Stomach (tissue), 4 donors: ENCODE data around the gene STMN1.

Experiments
- EP300 ChIP-seq: sonication (generic); formaldehyde crosslinking; IDR thresholded peaks from one replicate; pipeline ENCODE4 v1.6.1; 2017; ENCODE audit warnings: antibody characterized with exemption
- TF ChIP-seq, protein P1 (sequence below), 7 experiments: fragments of 450-650 bp in 4 of 7; fragments of 200-600 bp in 3 of 7; sonication (generic) in 3 of 7; IDR thresholded peaks; one replicate each; pipeline ENCODE4 v1.5.1; 2016 to 2019; ENCODE audit warnings: antibody characterized with exemption in 7 of 7, control low read depth in 2 of 7, mild to moderate bottlenecking in 1 of 7

DNA sequence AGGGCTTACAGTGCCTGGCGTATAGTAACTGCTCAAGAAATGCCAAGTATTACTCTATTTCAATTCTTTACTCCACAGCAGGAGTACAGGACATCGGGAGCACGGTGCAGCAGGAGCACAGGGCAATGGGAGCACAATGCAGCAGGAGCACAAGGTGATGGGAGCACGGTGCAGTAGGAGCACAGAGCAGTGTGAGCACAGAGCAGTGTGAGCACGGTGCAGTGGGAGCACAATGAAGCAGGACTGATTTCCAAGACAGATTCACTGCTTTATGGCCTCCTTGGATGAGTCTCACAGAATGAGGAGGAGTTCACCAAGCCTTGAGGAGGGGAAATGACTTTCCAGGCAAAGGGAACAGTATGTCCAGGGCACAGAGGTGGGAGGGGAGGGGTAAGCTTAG lies 25.7 kb downstream of the STMN1 start:
- TF ChIP-seq EP300: no peak
- TF ChIP-seq, protein P1, sequence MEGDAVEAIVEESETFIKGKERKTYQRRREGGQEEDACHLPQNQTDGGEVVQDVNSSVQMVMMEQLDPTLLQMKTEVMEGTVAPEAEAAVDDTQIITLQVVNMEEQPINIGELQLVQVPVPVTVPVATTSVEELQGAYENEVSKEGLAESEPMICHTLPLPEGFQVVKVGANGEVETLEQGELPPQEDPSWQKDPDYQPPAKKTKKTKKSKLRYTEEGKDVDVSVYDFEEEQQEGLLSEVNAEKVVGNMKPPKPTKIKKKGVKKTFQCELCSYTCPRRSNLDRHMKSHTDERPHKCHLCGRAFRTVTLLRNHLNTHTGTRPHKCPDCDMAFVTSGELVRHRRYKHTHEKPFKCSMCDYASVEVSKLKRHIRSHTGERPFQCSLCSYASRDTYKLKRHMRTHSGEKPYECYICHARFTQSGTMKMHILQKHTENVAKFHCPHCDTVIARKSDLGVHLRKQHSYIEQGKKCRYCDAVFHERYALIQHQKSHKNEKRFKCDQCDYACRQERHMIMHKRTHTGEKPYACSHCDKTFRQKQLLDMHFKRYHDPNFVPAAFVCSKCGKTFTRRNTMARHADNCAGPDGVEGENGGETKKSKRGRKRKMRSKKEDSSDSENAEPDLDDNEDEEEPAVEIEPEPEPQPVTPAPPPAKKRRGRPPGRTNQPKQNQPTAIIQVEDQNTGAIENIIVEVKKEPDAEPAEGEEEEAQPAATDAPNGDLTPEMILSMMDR (IDR thresholded peaks at IDR 0.05): no peak
